Mesodermal cell (in vitro differentiated cells): ENCODE results near the gene UROS.

Source experiments
- H3K27ac ChIP-seq: 2 replicates; pipeline ENCODE4 v1.7.0; 2013; ENCODE audit warnings: mild to moderate bottlenecking, low read depth, low read length, moderate library complexity; ENCODE audit not compliant: severe bottlenecking
- H3K36me3 ChIP-seq: 2 replicates; pipeline ENCODE4 v1.7.1; 2013; ENCODE audit warnings: mild to moderate bottlenecking, low read length, moderate library complexity; ENCODE audit not compliant: control insufficient read depth, insufficient read depth
- H3K4me1 ChIP-seq: one replicate; pipeline ENCODE4 v1.7.1; 2013; ENCODE audit warnings: mild to moderate bottlenecking, low read length; ENCODE audit not compliant: insufficient read depth, control insufficient read depth, poor library complexity, severe bottlenecking
- H3K4me3 ChIP-seq: 2 replicates; pipeline ENCODE4 v1.7.0; 2013; ENCODE audit warnings: low read length, control low read depth, mild to moderate bottlenecking; ENCODE audit not compliant: insufficient read depth, poor library complexity, severe bottlenecking; ENCODE audit errors: extremely low read depth
- H3K9me3 ChIP-seq: 2 replicates; pipeline ENCODE4 v1.7.1; 2013; ENCODE audit warnings: mild to moderate bottlenecking, low read length, moderate library complexity; ENCODE audit not compliant: control insufficient read depth
- WGBS, 2 experiments: methylation state at CpG; one replicate each; pipeline ENCODE4 v1.1.5; 2013; ENCODE audit warnings: missing lambda C conversion rate in 2 of 2; ENCODE audit not compliant: insufficient coverage in 2 of 2; 5-methylcytosine and 5-hydroxymethylcytosine counted together

Gene UROS

GRCh38 chr10:125775491-125776106, 47.5 kb downstream of the UROS start, which contains the start of gene MMP21:
Gene MMP21 (minus strand): TSS chr10:125775821. CDS start chr10:125775821, 0 bp downstream.
- Histone ChIP-seq H3K36me3 (no peaks in the 10 kb centered on the region), H3K4me1 (no peaks in the 10 kb centered on the region), H3K4me3 (no peak within 1 kb of the TSS), H3K9me3 (no peaks in the 10 kb centered on the region), H3K27ac (no peak within 1 kb of the TSS)
- WGBS, 2 experiments, result 96 to 98% methylated on average over 19 to 23 of the region's 26 CpGs

GRCh38 chr10:125774581-125775191, 48.4 kb downstream of the UROS start:
- 93% methylated on average over 30 to 31 of the region's 32 CpGs for WGBS, 2 experiments

DNA sequence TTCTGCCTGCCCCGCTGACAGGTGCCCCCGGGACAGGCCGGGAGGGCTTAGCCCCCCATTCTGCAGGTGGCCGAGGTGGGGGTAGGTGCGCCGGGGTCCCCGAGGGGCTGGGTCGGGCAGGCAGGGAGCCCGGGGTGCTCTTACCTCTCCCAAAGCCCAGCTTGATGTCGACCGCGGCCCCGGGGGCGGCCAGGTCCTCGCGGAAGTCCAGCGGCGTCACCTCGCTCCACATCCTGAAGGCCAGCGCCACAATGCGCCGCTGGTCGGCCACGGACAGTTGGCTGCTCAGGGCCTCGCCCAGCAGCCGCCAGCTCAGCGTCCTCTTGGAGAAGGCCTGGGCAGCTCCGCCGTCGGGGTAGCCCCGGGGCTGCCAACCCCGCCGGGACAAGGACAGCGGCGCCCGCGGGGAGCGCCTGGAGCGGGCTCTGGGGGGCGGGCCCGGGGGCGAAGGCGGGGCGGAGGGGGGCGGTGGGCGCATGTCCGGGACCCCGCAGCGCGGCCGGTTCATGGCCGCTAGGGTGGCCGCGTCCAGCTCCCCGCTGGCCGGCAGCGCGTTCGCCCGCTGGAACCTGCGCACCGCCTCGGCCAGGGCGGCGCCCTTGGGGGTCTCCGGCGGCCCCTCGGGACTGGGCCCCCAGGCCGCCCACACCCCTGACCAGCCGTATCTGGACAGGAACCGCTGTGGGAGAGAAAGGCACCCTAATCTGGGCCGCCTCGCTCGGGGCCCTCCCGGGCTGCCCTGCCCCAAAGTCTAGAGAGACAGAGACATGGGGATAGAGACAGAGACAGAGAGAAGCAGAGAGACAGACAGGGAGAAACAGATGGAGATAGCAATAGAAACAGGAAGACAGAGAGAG, 49.1 kb downstream of the UROS start:
- H3K36me3 ChIP-seq, result no peaks in the 10 kb centered on the region
- H3K4me1 ChIP-seq, result no peaks in the 10 kb centered on the region
- WGBS, 2 experiments, result 93 to 95% methylated on average over 53 to 73 of the region's 75 CpGs
- H3K9me3 ChIP-seq, result no peaks in the 10 kb centered on the region
- H3K27ac ChIP-seq, result no peak overlapping the region
- H3K4me3 ChIP-seq, result no peak overlapping the region

More at GRCh38 chr10:125774581-125775191, 48.4 kb downstream of the UROS start:
- H3K36me3 ChIP-seq, result no peaks in the 10 kb centered on the region
- no peaks in the 10 kb centered on the region for H3K9me3 ChIP-seq
- no peaks in the 10 kb centered on the region for H3K4me1 ChIP-seq
- no peak overlapping the region for H3K27ac ChIP-seq
- no peak overlapping the region for H3K4me3 ChIP-seq

- H3K9me3 ChIP-seq, result no peaks in the 10 kb centered on the region
- no peaks in the 10 kb centered on the region for H3K4me1 ChIP-seq
- 90 to 95% methylated on average over 11 of the region's 11 CpGs for WGBS, 2 experiments
- H3K27ac ChIP-seq, result no peak overlapping the region
- H3K36me3 ChIP-seq, result no peaks in the 10 kb centered on the region
- no peak overlapping the region for H3K4me3 ChIP-seq
Observed at GRCh38 chr10:125772864-125773180, 50.2 kb downstream of the UROS start.

DNA sequence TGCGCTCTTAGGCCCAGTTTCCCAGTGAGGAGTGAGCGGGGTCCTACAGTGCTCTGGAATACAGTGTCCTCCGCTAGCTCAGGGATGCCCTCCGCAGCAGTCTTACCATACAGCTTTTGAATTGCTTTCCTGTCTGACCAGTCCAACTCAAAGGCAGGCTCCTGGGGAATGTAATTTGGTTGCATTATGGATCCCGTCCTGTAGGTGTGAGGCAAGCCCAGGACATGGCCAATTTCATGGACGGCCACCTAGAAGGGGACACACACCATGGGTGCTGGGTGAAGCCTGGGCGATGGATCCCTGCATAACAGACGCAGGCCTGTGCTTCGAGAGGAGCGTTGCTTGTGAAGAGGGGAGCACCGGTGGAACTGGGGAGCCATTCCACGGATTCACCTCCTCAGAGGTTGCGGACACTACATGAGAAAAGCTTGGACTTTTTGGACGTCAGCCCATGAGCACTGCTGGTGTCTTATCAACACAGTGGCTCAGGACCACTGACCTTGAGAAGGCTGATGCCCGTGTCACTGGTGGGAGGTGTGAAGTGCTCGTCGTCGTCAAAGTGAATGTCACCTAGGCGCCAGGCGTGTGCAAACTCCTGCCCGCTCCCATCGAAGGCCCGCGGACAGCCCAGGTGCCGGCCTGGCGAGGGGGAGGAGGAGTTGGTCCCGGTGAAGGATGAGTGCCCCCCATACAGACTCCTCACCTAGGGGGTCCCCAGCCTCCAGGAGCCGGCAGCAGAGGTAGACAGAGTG, 50.8 kb downstream of the UROS start:
- no peaks in the 10 kb centered on the region for H3K4me1 ChIP-seq
- WGBS, 2 experiments, result 92 to 97% methylated on average over 20 to 27 of the region's 28 CpGs
- no peak overlapping the region for H3K4me3 ChIP-seq
- H3K9me3 ChIP-seq, result no peaks in the 10 kb centered on the region
- no peaks in the 10 kb centered on the region for H3K36me3 ChIP-seq
- H3K27ac ChIP-seq, result no peak overlapping the region

- Histone ChIP-seq H3K36me3 (peaks cover 11% of the 10 kb centered on the region), H3K4me3 (no peak overlapping the region), H3K4me1 (no peaks in the 10 kb centered on the region), H3K27ac (no peak overlapping the region), H3K9me3 (no peaks in the 10 kb centered on the region)
- WGBS, 2 experiments, result 87 to 95% methylated on average over 4 of the region's 5 CpGs
Observed at GRCh38 chr10:125770844-125771243, 52.2 kb downstream of the UROS start.

DNA sequence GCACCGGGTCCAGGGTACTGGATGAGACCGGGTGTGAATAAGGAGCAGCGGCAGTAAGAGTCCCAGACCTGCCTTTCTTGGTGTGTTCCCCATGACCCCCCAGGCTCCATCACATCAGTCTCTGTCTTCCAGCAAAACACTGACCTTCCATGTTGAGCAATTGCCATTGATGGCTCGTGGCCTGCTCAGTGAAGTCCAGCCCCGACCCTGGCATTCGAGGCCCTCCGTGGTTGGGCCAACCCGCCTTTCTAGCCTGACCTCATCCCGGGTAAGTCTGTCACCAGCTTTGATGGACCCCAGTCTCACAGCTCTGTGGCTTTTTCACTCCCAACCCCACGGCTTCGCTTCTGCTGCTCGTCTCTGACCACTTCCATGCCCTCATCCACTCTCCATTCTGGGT, 53.9 kb downstream of the UROS start:
- Histone ChIP-seq H3K4me3 (no peak overlapping the region), H3K27ac (no peak overlapping the region), H3K36me3 (peaks cover 28% of the 10 kb centered on the region), H3K9me3 (no peaks in the 10 kb centered on the region), H3K4me1 (no peaks in the 10 kb centered on the region)
- 97% methylated on average over 9 to 12 of the region's 12 CpGs for WGBS, 2 experiments

GRCh38 chr10:125768219-125768855, 54.7 kb downstream of the UROS start:
- H3K9me3 ChIP-seq, result no peaks in the 10 kb centered on the region
- WGBS, 2 experiments, result 86 to 88% methylated on average over 1 to 4 of the region's 4 CpGs

GRCh38 chr10:125766511-125766910, 56.5 kb downstream of the UROS start:
- WGBS, 2 experiments, result 100% methylated on average over 1 to 2 of the region's 4 CpGs
- H3K4me3 ChIP-seq, result no peak overlapping the region
- H3K27ac ChIP-seq, result no peak overlapping the region
- peaks cover 51% of the 10 kb centered on the region for H3K36me3 ChIP-seq
- H3K4me1 ChIP-seq, result peaks cover 5% of the 10 kb centered on the region
- no peaks in the 10 kb centered on the region for H3K9me3 ChIP-seq

More at GRCh38 chr10:125768219-125768855, 54.7 kb downstream of the UROS start:
- no peak overlapping the region for H3K27ac ChIP-seq
- no peaks in the 10 kb centered on the region for H3K4me1 ChIP-seq
- peaks cover 36% of the 10 kb centered on the region for H3K36me3 ChIP-seq
- no peak overlapping the region for H3K4me3 ChIP-seq

- peaks cover 51% of the 10 kb centered on the region for H3K36me3 ChIP-seq
- no peaks in the 10 kb centered on the region for H3K9me3 ChIP-seq
- WGBS, 2 experiments, result 96 to 100% methylated on average over 1 to 2 of the region's 2 CpGs
- no peak overlapping the region for H3K4me3 ChIP-seq
- H3K4me1 ChIP-seq, result peaks cover 5% of the 10 kb centered on the region
- H3K27ac ChIP-seq, result no peak overlapping the region
Observed at GRCh38 chr10:125765835-125766234, 57.2 kb downstream of the UROS start.
